ENCODE data around the gene NPAS3.

NPAS3 gene

GRCh38 chr14:33809396-33809981, 870.8 kb downstream of the NPAS3 start:
- DNase-seq, result no peak

DNA sequence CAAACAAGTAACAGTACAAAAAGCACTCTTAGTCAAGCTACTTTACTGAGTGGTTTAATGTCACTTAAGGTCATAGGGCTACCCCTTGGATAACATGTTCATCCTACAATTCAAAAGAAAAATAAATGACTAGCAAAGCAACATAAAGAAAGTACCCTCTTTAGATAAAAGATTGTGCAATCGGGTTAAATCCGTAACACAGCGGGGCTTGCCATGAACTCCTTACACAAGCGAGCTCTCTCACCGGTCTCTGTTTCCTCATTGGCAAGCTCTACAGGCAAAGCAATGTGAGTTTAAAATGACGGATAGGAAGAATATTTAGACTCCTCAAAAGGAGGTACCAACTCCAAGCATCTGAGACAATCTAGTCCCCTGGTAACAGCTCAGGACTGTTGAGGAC, 871.6 kb downstream of the NPAS3 start:
- no peak for DNase-seq

GRCh38 chr14:33811721-33812120, 873.0 kb downstream of the NPAS3 start:
- no peak for DNase-seq

- no peak for DNase-seq
Observed at GRCh38 chr14:33812181-33812580, 873.5 kb downstream of the NPAS3 start.

DNA sequence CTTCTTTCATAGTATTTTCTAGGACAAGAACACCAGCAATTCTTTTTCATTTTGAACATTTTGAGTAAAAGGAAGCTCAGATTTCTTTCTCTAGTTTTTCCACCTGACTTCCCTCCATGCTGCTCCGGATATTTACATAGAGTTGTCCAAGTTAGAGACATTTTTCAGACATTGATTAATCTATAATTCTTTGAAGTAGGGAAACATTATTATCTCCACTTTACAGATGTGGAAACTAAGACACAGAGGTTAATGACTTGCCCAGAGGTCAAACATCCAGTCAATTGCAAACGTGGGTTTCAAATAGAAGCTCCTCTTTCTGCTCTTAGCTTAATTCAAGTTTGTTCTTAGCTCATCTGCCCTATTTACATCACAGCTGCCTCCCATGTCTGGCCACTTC, 873.9 kb downstream of the NPAS3 start:
- DNase-seq, result no peak

- no peak for DNase-seq
Observed at GRCh38 chr14:33814010-33814409, 875.3 kb downstream of the NPAS3 start.

- no peak for DNase-seq
Observed at GRCh38 chr14:33833706-33834465, 895.2 kb downstream of the NPAS3 start.

DNA sequence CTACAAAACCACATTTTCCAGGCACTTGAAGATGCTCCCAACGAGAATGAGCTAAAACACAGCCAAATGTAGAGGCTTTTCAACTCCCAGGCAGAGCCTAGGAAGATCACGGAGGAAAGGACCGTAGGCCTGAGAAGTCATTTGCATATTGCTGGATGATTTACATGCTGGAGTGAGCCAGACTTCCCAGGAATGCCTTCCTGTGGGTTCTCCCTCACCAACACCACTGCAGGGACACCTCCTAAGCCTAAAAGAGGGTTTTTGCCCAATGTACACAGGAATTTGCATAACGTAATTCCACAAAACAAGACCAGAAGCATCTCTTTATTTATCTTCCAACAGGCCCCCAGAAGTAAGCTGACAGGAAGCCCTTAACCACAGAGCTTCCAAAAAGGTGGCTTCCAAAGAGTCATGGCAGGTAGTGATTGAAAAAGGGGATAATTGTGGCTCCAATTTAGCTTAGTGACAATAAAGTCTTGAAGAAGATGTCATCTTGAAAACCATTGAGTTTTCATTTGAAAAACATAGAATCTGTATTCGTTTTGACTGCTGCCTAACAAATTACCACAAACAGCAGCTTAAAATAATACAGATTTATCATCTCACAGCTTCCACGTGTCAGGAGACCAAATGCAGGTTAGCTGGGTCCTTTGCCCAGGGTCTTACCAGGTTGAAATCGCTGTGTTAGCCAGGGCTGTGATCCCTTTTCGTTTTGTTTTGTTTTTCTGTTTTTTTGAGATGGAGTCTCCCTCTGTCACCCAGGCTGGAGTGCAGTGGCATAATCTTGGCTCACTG, 896.0 kb downstream of the NPAS3 start:
- DNase-seq, result no peak

DNA sequence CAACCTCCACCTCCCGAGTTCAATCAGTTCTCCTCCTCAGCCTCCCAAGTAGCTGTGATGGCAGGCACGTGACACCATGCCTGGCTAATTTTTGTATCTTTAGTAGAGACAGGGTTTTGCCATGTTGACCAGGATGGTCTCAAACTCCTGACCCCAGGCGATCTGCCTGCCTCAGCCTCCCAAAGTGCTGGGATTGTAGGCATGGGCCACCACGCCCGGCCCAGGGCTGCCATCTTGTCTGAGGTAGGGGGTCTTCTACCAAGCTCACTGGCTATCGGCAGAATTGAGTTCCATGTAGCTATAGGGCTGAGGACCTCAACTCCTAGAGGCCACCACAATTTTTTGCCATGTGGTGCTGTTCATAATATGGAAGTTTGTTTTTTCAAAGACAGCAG, 896.6 kb downstream of the NPAS3 start:
- no peak for DNase-seq

- DNase-seq, result no peak
Observed at GRCh38 chr14:33835677-33836076, 897.0 kb downstream of the NPAS3 start.

GRCh38 chr14:33836203-33836899, 897.7 kb downstream of the NPAS3 start:
- no peak for DNase-seq

DNA sequence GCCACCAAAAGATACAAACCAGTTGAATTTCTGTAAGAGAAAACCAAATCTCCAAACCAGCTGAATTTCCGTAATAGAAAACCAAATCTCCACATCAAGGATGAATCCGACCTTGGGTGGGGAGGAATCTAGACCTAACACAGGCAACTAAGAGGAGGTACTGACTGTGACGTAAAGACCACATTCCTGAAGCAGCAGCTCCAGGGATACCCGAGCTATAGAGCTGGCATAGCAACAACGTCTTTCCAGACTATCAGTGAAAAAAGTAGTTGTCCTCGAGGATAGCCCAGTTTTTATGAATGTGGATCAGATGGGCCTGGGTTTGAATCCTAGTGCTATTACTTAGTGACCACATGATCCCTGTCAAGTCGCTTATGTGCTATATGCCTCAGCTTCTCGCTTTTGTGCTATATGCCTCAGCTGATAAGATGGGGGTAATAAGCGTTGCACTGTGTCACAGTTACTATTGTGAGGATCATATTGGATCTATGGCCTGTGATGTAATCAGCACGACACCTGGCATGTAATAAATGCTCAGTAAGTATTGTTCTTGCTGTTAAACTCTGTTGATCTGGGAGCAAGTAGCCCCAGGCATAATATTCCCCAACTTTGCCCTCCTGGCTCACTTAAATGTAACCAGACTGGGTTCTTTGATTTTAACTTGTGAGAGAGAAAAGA, 898.4 kb downstream of the NPAS3 start:
- DNase-seq, result no peak

DNA sequence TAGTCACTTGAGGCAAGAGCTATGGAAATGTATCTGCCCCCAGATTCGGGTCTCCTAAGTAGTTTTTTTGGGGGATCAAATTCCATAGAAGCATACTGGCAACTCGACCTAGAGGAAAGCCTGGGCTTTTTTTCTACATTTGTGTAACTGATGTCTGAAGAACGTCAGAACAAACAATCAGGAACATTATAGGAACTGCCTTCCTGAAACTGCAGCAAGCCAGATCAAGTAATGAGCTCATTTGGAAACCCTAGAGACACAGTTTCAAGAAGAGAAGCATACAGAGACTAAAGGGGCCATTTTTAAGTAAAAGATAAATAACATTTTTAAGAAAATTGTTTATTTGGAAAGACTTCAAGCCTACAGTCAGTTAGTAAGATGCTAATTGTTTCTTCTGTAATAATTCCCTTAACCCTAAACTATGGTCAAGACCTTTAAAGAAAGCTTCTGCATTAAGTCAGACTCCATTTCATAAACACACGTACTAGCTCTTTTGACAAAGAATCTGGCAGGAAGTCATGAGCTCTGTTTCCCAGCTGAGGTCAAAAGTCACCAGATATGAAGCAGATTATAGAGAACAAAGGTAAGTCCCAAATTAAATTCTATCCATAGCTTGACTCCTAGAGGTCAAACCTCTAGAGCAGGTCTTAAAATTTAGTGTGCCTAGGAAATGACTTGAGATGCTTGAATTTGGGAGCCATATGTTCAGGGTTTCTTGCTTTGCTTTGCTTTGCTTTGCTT, 899.4 kb downstream of the NPAS3 start:
- no peak for DNase-seq

GRCh38 chr14:33839193-33840076, 900.8 kb downstream of the NPAS3 start:
- no peak for DNase-seq

GRCh38 chr14:33840797-33841196, 902.1 kb downstream of the NPAS3 start:
- no peak for DNase-seq

- no peak for DNase-seq
Observed at GRCh38 chr14:33842299-33842698, 903.6 kb downstream of the NPAS3 start.

DNA sequence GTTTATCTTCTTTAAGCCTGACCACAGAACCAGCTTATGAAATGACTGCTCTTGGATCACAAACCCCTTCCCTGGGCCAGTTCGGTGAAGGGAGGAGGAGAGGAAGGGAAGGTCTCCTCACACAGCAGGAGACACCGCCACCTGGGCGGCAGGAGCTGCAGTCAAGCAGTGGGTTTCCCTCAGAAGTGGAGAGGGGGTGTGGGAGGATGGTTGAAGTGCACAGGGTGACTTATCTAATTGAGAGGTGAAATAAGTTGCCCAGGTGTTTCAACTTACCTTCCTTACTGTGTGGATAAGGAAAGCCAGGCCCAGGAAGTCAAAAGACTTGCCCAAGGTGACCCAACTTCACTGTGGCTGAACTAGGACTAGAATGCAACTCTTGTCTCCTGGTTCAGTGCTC, 905.4 kb downstream of the NPAS3 start:
- DNase-seq, result no peak

DNA sequence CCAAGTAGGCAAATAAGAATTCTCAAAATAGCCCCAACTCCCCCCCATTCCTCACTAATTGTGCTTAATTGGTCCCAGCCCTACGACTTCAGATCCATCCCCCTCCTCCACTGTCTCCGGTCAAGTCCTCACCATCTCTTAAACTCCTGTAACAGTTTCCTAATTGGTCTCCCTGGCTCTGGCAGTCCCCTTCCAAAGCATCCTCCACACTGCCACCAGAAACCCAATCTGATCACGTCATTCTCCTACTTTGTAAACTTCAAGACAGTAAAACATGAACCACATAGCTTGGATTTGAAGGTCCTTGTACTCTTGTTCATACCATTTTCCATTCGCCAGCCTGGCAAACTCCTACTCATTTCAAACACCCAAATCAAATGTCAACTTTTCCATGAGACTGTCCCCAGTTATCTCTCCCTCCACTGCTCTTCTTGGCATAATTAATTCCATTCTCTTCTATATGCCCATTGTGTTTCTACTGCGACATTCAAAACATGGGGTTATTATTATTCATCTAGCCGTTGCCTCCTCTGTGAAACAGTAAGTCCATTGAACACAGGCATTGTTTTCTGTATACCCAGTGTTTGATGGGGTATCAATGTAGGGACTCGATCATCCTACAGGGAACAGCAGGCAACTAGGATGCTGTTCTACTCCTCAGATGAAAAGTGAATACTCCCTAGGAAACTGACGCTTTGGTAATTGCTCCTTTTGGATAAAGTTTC, 907.6 kb downstream of the NPAS3 start:
- no peak for DNase-seq

DNA sequence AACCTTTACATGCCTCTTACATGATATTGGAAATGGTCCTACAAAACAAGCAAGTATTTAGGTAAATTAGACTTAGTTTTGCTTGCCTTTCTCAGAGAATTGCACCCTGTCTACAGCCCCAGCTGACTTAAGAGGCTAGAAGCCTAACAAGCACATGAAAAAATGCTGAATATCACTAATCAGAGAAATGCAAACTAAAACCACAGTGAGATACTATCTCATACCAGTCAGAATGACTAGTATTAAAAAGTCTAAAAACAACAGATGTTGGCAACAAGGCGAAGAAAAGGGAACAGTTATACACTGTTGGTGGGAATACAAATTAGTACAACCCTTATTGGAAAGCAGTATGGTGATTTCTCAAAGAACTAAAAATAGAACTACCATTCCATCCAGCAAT, 908.4 kb downstream of the NPAS3 start:
- DNase-seq, result no peak

GRCh38 chr14:33848009-33848408, 909.3 kb downstream of the NPAS3 start:
- DNase-seq, result no peak
